Measurements from ENCODE around the gene HIPK4.
"Not testable (repeated sequence)": the region's sequence is repeated elsewhere in the genome, so short reads cannot be mapped to it uniquely, and the experiment has no call there.

The HIPK4 gene

DNA sequence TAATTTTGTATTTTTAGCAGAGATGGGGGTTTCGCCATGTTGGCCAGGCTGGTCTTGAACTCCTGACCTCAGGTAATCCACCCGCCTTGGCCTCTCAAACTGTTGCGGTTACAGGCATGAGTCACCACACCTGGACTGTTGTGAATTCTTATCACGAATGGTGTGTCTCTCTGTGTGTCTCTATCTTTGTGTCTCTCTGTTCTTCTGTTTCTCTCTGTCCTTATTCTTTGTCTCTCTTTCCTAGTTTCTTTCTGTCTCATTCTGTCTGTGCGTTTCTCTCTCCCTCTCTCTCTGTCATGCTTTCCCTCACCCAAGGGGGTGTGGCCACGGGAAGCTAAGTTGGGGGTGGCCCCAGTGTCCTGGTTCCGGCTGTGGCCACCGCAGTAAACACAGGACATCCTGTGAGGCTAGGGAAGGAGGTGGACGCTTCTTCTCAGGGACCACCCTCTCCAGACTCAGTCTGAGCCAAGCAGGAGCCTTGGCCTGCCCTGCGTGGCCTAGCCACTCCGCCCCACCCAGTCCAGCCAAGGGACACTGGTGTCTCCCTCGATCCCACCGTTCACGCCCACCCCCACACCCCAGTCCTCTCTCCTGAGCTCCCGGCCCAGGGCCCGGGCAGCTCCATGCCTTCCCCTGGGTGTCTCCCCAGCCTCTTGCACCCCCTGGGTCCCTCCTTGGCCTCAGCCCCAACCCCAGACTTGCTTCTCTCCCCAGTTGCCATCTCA lies 27.1 kb upstream of the HIPK4 start:
- DNase-seq: no peak

DNA sequence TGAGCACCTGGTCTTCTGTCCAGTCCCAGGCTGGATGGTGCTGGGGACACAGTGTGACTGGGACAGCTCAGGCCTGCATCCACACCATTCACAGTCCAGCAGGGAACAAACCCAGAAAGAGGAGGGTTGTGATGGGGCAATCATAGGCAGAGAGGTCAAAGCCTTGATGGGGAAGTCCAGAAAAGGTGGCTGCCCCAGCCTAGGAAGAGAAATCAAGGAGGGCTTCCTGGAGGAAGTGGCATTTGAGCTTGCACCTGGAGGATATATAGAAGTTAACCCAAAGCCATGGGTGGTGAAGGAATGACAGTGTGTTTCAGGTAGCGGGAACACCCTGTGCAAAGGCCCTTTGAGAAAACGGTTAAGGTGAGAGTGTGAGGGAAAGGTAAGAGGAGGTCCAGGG lies 25.8 kb upstream of the HIPK4 start:
- no peak for DNase-seq

- DNase-seq: no peak
Observed at GRCh38 chr19:40414542-40415535, 24.9 kb upstream of the HIPK4 start.

GRCh38 chr19:40413291-40413845 lies 23.4 kb upstream of the HIPK4 start, which contains the start of gene PRX:
Gene PRX, minus strand, starts transcription at chr19:40413378. Its CDS starts 5,446 bp downstream, at chr19:40407932.
- DNase-seq: no peak

DNA sequence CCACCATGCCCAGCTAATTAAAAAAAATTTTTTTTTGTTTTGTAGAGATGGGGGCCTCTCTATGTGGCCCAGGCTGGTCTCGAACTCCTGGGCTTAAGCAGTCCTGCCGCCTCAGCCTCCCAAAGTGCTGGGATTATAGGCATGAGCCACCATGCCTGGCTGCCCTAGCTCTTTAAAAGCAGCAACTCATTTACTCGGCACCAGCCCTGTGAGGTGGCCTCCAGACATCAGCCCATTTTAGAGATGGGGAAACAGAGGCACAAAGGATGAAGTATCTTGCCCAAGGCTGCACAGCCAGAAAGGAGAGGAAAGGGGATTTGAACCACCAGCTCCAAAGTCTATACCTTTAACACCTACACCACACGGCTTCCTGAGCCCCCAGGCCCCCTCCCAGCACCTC lies 22.9 kb upstream of the HIPK4 start:
- no peak for DNase-seq

- DNase-seq: no peak
Observed at GRCh38 chr19:40411958-40412499, 22.0 kb upstream of the HIPK4 start.

DNA sequence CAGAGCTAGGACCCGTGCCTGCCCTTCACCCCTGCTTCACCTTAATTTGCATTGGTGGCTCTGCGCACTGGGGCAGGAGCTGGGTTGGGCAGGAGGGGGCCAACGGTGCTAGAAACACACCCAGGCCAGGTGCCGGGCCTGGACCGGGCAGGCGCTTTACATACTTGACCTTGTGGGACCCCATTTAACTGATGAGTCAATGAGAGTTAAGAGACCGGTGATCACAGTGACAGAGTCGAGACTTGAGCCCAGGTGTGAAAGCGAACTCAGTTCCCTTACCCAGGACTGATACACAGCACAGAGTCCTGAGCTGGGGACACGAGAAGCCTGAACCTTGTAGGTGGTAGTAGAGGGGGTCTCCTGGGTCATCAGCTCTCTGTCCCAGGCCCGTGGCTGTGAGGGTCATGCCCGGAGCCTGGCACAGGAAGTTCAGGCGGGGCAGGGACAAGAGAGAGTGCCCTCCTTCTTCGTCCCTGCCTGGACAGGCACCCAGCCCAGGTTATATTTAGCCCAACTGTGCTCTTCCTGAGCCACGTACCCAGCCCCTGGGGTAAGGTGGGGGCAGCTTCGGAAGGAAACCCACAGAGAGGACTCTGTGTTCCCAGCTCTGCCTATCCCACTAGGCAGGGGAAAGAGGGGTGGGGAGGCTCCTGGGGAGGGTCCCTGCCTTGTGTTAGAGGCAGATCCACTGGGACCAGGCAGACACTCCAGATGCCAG lies 21.3 kb upstream of the HIPK4 start:
- no peak for DNase-seq

DNA sequence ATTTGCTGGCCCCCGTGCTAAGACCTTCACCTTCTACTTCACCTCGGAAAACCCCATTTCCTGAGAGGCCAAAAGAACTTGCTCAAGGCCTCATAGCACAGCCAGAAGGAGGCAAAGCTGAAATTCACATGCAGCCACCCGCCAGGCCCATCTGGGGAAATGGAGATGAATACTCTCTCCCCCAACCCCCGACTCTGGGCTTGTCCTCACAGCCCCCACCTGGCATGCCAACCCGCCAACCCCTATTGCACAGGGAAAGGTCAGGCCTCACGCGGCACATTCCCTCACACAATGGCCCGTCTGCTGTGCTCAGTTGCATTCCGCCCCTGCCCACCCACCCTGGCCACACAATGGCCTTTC lies 20.0 kb upstream of the HIPK4 start:
- no peak for DNase-seq

DNA sequence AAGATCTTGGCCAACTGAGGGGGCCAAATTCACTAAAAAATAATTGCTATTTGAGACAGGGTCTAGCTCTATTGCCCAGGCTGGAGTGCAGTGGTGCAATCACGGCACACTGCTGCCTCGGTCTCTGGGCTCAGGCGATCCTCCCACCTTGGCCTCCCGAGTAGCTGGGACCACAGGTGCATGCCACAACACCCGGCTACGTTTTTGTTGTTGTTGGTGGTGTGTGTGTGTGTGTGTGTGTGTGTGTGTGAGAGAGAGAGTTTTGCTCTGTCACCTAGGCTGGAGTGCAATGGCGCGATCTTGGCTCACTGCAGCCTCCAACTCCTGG lies 18.6 kb upstream of the HIPK4 start:
- DNase-seq: not testable (repeated sequence)

DNA sequence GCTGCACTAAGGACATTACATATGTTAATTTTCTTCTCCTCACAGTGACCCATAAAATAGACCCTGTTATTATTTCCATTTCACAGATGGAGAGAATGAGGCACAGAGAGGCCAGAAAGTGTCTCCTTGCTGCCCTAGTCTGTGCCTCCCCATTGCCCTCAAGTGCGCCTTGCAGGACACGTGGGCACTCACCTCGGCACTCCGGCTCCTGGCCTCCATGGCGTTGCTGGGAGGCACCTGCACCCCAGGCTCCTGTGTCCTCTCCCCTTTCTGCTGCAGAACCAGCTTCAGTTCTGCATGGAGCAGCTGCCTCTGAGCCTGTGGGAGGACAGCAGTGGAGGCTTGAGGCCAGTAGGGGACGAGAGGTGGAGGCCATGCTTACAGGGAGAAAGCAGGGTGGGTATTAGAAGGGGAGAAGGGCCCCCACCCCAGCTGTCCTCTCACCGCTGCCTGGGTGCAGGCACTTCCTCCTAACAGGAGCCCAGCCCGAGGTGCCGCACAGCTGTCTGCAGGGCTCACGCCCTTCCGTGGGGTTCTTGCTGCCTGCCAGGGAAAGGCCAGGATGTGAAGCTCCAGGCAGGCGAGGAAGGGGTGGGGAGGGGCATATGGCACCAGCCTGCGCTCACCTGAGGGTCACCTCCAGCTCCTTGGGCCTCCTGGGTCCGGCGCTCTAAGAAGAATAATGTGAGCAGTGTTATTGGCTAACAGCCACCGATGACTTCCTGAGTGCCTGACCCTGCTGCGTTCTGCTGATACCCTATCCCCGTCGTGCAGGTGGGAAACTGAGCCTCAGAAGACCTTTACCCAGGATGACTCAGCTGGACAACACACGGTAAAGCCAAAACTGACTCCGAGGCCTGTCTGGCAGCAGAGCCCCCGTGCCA lies 18.0 kb upstream of the HIPK4 start:
- DNase-seq: no peak

DNA sequence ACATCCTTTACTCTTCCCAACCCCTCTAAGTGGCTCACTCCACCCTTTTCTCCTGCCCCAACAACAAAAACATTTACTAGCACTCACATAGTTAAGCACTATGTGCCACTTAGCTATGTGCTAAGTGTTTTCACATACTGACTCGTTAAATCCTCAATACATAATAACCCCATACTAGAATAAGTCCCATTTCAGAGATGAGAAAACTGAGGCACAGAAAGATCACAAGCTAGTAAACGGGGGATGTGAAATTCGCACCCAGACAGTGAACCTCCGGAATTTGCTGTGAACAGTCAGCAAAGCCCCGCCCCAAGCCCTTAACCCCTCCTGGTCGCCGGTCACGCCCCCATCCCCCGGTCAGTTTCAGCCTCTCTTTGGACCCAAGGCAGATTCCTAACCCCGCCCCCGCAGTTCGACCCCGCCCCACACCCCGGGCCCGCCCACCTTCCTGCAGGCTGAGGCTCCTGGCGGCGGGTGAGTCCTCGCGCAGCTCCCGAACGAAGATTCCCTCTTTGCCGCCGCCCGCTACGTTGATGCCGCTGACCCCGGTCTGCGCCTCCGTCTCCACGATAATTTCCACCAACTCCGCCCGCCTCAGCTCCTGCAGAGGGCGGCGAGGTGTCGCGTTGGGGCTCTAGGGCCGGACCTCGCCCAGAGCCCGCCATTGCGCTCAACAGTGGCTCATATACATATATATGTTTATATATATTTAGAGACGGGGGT lies 13.4 kb upstream of the HIPK4 start:
- peak; percentile 87 for DNase-seq

DNA sequence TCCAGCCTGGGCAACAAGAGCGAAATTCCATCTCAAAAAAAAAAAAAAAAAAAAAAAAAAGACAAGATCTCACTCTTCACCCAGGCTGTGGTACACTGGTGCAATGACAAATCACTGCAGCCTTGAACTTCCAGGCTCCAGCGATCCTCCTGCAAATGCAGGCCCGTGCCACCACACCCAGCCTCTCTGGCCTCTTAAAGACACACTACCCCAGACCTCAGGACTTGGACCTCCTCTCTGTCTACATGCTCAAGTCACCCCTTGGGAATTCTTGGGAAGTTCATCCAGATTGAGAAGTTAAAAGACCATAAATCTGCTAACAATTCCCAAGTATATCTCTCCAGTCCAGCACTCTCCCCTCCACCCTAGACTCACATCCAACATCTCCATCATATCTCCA lies 10.6 kb upstream of the HIPK4 start:
- DNase-seq: no peak

DNA sequence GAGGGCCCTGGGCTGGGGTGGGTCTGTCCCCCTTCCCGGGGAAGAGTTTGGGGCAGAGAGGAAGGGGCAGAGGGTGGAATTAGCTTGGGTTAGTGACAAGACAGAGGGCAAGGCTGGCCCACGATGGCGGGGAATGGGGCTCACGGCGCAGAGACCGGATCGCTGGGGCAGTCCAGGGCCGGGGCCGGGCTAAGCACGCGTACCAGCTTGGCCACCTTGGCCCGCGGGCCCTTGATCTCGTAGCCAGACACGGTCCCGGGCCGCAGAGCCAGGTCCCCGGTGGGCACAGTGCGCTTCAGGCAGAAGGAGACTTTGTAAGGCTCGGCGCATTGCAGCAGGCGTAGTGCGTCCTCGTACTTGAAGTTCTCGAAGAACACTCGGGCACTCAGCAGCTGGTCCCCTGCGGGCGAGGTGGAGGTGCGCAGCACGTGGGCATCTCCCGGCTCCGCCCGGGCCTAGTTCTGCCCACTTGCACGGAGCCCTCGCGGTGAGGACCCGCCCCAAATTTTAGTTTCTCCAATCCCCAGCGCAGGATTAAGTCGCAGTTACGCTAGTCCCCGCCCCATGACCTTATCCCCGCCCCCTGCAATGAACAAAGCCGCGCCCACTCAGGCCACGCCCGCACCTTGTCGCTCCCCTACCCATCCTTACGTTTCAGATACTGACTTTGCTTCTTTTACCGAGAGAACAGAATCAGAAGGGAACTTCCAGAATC lies 8.6 kb upstream of the HIPK4 start:
- peak; percentile 82 for DNase-seq

GRCh38 chr19:40397568-40397906 lies 7.6 kb upstream of the HIPK4 start:
- no peak for DNase-seq

GRCh38 chr19:40396886-40397567 lies 7.0 kb upstream of the HIPK4 start:
- DNase-seq: no peak

- no peak for DNase-seq
Observed at GRCh38 chr19:40395956-40396355, 6.0 kb upstream of the HIPK4 start.

GRCh38 chr19:40394816-40395210 lies 4.8 kb upstream of the HIPK4 start:
- no peak for DNase-seq

DNA sequence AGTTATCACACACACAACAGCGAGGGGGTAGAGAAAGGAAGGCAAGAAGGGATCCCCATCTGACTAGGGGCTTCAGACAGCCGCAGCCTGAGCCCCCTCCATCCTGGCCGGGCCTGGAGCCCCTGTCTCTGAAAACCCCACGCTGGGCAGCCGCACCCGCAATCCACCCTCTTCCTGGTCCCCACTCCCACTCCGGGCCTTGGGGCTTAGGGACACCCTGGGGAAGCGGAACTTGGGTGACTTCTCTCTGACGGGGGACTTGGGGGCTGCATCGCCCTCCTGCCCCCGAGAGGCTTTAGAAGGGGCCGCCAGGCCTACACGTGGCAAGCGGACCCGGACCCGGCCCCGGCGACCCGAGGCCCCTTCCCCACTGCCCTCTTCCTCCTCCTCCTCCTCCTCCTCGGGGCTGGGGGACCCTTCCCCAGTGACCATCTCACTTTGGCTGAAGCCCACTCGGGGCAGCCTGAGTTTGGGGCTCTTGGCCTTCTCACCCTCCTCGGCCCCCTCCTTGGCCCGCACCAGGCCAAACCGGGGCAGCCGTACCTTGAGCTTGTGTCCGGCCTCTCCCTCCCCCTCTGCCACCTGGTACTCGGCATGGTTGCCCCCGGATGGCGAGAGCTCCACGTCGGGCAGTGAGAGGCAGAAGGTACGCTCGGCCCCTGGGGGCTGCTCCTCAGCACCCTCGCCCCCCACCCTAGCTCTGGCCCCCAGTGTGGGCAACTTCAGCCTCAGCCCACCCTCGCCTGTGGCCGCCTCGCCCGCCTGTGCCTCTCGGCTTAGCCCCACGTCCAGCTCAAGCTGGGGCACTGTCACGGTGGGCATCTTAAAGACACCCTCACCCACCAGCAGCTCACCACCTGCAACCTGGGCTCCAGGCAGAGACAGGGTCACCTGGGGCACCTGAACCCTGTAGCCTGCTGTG lies 4.2 kb upstream of the HIPK4 start:
- no peak for DNase-seq
